Femur (tissue), 1 donor: ENCODE results near the gene CST11.
"Not testable (repeated sequence)": the region's sequence is repeated elsewhere in the genome, so short reads cannot be mapped to it uniquely, and the experiment has no call there.

Experiments
- DNase-seq: peaks from one replicate; pipeline ENCODE4 v3.0.0-alpha.2; 2017

Gene CST11

GRCh38 chr20:23452776-23453175, at the start of gene CST11:
Gene CST11 (minus strand): TSS chr20:23452876. CDS start chr20:23452811, 65 bp downstream.
- DNase-seq: no peak

GRCh38 chr20:23501926-23502325, 49.2 kb upstream of the CST11 start:
- DNase-seq: no peak

GRCh38 chr20:23497536-23497935, 44.9 kb upstream of the CST11 start:
- DNase-seq: no peak

GRCh38 chr20:23493172-23493772, 40.6 kb upstream of the CST11 start:
- DNase-seq: no peak

- no peak for DNase-seq
Observed at GRCh38 chr20:23492292-23492691, 39.6 kb upstream of the CST11 start.

GRCh38 chr20:23490817-23491216, 38.1 kb upstream of the CST11 start, which contains the start of gene CST8:
Gene CST8 (plus strand): TSS chr20:23491117. CDS start chr20:23491668, 551 bp downstream.
- no peak for DNase-seq

GRCh38 chr20:23488996-23489395, 36.3 kb upstream of the CST11 start:
- no peak for DNase-seq

GRCh38 chr20:23488470-23488869, 35.8 kb upstream of the CST11 start:
- no peak for DNase-seq

- DNase-seq: no peak
Observed at GRCh38 chr20:23484081-23484480, 31.4 kb upstream of the CST11 start.

- DNase-seq: no peak
Observed at GRCh38 chr20:23482138-23482537, 29.5 kb upstream of the CST11 start.

- DNase-seq: no peak
Observed at GRCh38 chr20:23479043-23479442, 26.4 kb upstream of the CST11 start.

GRCh38 chr20:23477223-23477622, 24.5 kb upstream of the CST11 start:
- DNase-seq: no peak

GRCh38 chr20:23476015-23476754, 23.5 kb upstream of the CST11 start:
- DNase-seq: no peak

- no peak for DNase-seq
Observed at GRCh38 chr20:23475395-23475794, 22.7 kb upstream of the CST11 start.

GRCh38 chr20:23473293-23473692, 20.6 kb upstream of the CST11 start:
- DNase-seq: not testable (repeated sequence)

GRCh38 chr20:23472306-23472705, 19.6 kb upstream of the CST11 start:
- DNase-seq: not testable (repeated sequence)

- DNase-seq: not testable (repeated sequence)
Observed at GRCh38 chr20:23466961-23467360, 14.3 kb upstream of the CST11 start.

- DNase-seq: no peak
Observed at GRCh38 chr20:23461180-23461579, 8.5 kb upstream of the CST11 start.

- DNase-seq: no peak
Observed at GRCh38 chr20:23459461-23460150, 6.9 kb upstream of the CST11 start.

GRCh38 chr20:23456873-23457272, 4.2 kb upstream of the CST11 start:
- no peak for DNase-seq

- DNase-seq: peak; percentile 36
Observed at GRCh38 chr20:23456409-23456808, 3.7 kb upstream of the CST11 start.

GRCh38 chr20:23455639-23456038, 3.0 kb upstream of the CST11 start:
- DNase-seq: no peak

- no peak for DNase-seq
Observed at GRCh38 chr20:23454816-23455215, 2.1 kb upstream of the CST11 start.
